CD4-positive, alpha-beta T cell treated with Interleukin-2 at 100 ng/mL for 4 hours (primary cell): ENCODE data around the gene PLCD1.

Experiments
- DNase-seq: peaks from one replicate; pipeline ENCODE4 v3.0.0-alpha.2; 2020; ENCODE audit warnings: low spot score

The PLCD1 gene

DNA sequence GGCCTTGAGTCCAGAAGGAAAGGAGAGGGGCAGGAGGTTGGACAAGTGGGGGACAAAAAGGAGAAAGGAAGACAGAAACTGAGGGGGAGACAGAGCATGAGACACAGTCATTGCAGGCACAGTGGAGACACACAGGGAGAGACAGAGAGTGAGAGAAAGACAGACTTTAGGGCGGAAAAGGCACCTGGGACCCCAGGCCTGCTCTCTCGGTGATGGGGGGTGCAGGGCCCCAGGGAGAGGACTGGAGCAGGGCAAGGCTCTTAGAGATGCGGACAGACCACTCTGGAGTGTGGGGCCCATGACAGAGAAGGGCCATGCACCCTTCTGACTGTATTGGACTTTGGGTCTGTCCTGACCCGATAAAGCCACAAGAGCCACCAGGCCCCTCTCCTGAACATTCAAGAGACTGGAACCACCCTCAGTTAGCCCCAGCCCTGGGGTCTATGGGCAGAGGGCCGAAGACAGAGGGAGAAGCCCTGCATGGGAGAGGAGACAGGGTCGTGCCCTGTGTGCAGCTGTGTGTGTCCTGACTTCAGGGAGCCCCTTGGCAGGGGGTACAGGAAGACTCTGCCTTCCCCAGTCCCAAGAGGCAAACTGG is 12.5 kb downstream of the PLCD1 start:
- no peak for DNase-seq

DNA sequence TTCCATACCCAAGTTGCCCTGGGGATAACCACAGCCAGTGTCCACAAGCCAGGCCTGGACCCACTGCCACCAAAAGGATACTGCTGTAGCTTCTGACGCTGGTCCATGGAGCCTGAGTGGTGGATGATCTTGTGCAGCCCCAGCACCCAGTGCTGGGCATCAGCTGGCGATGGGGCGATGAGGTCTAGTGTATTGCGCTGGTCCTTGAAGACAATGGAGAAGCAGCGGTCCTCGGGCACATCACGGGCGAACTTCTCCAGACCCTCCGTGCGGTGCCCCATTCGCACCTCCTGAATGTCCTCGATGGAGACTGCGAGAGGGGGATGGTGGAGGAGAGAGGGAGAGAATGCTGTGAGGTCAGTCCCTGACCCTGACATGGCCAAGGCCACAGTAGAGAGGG is 13.0 kb downstream of the PLCD1 start:
- no peak for DNase-seq

DNA sequence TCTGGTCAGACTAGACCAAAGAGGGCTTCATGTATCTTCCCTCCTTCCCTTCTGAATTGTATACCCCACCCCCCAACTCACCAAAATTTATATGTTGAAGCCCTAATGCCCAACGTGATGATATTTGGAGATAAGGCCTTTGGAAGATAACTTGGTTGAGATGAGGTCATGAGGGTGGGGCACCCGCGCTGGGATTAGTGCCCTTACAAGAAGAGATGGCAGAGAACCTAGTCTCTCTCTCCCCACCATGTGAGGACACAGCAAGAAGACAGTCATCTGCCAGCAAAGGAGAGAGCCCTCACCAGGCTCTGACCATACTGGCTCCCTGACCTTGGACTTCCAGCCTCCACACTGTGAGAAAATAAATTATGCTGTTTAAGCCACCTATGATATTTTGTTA is 13.5 kb downstream of the PLCD1 start:
- DNase-seq: no peak

DNA sequence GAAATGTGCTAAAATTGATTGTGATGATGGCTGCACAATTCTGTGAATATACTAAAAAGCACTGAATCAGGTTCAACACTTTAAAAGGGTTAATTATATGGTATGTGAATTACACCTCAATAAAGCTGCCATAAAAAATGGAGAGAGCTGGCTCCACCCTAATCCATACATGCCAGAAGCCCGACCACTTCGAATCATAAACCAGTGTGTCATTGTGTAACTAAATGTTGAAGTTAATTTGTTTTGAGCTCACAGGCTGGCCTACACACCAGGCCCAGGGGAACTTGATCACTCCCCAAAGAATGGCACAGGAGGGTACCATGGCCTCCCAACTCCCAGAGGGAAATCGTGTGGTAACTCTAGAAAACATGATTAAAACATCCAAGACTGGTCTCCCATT is 14.0 kb downstream of the PLCD1 start:
- no peak for DNase-seq

DNA sequence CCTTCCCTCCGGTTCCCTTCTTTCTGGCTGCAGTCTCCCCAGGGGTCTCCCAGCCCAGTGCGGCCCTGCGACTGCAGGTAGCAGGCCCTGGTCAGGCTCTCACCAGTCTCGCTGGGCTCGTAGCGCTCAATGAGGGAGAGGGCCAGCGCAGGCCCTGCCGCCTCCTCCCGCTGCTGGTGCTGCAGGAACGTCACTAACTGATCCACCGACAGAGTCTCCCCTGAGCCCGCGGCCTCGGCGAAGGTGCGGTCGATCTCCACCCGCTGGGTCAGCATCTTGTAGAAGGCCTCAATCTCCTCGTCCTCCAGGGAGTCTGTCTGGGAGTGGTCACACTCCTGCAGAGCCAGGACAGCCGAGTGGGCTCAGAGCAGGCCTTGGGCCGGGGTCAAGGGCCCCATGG is 18.3 kb downstream of the PLCD1 start:
- no peak for DNase-seq

DNA sequence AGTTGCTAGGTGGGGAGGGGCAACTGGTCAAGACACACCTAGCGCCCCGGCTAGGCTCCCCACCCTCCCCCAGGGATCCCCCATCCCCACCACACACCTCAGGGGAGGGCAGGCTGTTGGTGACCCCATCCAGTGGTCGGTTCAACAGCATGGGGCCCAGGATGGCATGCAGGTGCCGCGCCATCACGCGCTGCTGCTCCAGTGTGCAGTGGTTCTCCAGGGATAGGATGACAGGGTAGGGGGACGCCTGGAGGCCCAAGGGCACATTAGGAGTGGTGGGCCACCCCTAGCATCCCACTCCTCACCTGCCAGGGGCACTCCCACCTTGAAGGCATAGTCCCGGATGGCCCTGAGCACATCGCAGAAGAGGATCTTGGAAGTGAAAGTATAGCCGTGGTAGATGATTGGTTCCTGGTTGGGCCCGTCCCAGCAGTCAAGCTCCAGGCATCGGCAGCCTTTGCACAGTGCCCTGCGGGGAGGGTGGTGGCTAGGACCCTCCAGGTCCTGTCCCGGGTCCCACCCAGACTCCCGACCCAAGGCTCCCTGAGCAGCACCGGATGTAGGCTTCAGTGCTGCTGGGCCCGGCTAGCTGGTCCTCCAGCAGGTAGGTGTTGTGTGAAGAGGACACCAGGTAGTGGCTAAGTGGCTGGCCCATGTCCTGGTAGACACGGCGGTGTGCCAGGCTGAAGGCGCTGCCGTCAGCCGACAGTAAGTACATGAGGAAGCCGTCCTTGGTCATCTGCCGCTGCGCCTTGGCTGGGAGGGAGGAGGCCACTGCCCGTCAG is 19.4 kb downstream of the PLCD1 start:
- DNase-seq: no peak

DNA sequence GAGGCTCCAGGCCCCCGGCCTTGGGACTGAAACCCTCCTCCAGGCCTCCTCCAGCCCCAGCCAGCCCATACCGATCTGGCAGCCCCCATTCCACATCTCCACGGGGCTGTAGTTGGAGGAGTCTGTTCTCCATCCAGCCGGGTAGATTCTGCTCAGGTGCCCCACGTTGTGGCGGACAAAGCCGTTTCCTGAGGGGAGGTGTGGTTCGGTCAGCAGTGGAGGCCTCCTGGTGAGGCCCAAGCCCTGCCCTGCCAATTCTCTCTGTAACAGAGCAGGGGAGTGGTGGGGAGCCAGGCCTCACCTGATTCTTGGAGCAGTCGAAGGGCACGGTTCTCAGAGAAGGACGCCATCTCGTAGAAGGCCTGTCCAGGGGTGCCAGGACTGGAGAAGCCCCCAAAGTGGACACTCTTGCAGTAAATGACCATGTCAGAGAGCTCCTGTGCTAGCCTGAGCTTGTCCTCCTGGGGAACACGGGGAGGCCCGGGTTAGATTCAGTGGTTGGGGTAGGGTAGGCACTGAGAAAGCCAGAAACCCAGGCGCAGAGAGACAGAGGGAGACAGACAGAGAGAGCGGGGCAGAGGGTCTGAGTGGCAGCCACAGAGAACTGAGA is 20.4 kb downstream of the PLCD1 start:
- no peak for DNase-seq

DNA sequence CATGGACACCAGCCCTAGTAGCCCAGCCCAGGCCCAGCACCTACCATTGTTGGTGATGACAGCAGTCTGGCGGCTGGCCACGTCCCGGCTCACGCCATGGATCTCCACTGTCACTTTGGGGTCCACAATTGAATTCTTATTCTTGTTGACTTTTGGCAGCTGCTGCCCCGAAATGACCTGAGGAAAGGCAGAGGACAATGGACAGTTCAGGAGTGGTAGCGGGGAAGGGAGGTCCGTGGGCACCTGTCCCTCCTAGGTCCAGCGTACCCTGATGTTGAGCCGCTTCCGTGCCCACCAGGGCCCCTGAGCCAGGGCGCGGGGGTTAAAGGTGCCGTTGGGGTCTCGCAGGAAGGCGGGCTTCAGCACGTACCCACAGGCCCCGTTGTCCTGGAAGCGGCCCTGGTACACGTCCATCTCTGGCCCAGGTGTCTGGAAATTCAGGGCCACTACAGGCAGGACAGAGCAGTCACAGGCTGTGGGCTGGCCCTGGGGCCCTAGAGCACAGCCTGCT is 21.2 kb downstream of the PLCD1 start:
- DNase-seq: no peak

DNA sequence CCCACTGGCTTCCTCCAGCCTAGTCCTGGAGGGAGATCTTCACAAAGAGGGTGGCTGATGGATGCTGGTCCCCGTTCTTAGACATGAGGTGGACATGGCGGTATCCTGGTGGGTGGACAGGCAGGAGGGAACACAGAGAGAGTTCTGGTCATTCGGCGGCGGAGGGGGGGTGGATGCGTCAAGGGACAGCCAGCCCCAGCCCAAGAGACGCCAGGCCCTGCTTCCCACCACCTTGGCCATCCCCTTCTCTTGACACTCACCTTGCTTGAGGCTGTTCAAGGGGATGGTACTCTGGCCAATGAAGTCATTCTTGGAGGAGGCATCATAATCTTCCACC is 21.7 kb downstream of the PLCD1 start:
- no peak for DNase-seq

DNA sequence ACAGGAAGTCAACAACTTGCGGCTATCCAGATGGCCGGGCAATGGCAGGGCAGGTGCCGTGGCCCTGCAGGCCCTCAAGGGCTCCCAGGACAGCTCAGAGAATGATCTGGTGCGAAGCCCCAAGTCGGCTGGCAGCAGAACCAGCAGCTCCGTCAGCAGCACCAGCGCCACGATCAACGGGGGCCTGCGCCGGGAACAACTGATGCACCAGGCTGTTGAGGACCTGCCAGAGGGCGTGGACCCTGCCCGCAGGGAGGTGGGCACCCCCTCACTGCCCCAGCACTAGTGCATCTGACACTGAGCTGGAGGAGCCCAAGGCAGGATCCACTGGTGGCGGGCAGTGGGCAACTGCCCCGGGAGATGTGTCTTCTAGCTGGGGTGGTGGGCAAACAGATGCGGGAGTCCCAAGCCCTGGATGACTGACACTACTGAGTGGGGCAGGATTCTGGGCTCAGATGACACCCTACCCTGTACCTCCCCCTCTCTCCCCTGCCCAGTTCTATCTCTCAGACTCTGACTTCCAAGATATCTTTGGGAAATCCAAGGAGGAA is 22.9 kb downstream of the PLCD1 start:
- DNase-seq: no peak

DNA sequence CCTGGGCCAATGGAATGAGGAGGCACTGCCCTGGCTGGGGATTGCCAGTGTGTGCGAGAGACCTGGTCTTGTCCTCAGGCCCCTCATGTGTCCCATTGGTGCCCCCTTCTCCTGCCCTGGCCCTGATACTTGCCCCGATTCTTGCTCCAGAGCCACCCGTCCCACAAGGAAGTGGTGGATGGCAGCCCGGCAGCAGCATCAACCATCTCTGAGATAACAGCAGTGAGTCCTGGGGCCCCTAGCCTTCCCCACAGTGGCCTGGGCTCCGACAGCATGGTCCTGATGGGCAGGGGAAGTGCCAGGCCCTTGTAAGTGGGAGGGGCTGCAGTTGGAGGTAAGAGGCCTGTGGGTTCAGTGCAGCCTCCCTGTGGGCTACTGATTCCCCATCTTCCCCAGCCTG is 23.4 kb downstream of the PLCD1 start:
- DNase-seq: no peak

DNA sequence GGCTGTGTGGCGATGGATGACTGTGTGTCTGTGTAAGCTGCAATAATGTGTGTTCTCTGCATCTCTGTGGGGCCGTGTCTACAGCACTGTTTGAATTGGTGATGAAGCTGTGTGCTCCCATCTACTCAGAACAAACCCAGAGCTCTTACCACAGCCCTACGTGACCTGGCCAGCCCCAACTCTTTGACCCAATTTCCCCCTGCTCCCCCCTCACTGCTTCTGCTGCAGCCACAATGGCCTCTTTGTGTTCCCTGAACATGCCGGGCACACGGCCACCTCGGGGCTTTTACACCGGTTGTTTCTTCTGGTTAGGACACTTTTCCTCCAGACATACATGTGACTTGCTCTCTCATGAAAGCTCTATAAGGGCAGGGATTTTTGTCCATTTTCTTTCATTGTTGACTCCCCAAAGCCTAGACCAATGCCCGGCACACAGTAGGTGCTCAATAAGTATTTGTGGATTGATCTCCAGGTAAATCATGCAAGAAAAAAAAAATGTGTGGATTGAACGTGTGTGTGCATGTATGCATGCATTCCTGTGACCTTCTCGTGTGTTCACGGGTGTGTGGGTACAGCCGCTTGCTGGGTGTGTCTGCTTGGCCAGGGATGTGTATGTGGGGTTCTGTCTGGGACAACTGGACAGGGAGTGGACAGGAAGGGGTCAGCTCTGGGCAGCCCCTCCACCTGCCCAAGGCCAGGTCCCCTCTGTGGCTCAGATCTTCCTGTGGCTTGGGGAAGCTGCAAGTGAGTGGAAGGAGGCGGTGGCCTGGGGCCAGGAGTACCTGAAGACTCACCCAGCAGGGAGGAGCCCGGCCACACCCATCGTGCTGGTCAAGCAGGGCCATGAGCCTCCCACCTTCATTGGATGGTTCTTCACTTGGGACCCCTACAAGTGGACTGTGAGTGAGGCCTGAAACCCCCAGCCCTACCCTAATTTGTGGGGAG is 24.1 kb downstream of the PLCD1 start:
- no peak for DNase-seq

DNA sequence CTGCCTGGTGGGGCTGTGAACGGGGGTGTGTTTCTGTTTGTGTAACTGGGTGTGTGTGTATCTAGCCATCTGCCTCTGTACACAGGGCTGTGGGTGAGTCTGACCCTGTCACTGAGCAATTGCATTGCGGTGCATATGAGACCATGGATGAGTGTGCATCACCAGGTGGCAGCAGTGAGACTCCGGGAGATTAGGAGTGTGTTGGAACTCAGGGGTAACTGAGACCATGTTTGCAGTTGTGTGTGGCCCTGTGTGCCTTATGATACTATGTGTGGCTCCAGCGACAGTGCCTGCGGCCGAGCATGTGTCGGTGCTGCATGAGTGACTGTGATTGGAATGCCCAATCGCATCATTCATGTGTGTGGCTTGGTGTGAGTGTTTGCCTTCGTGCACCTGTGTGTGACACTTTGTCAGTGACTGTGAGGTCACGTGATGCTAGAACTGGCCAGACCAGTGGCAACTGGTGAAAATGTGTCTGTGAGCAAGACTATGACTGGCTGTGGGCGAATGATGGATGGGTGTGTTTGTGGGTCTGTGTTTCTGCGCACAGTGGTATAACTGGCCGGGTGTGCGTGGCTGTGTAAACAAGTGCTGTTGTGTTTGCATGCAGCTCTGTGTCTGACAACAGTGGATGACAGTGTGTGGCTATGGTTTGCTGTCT is 24.9 kb downstream of the PLCD1 start:
- peak; percentile 78 for DNase-seq

DNA sequence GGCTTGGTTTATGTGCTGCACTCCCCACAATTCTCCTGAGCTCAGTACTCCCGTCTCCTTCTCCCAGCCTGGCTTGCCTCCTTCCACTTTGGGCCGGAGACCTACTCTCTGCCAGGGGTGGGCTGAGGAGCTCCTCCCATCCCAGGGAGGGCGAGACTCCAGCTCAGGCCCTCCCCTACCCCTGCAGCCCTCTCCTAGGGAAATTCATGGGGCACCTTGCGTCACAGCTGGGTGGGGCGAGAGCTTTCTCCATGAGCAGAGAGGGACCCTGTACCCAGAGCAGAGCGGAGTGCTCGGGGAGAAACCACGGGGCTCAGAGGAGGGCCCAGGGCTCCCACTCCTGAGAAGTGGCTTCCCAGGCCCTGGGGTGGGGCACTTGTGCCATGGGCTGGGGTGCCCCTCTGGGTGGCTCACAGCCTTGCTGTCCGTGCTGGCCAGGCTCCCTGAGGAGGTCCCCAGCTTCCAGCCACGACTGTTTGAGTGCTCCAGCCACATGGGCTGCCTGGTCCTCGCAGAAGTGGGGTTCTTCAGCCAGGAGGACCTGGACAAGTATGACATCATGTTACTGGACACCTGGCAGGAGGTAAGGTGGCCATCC is 25.5 kb downstream of the PLCD1 start:
- no peak for DNase-seq

DNA sequence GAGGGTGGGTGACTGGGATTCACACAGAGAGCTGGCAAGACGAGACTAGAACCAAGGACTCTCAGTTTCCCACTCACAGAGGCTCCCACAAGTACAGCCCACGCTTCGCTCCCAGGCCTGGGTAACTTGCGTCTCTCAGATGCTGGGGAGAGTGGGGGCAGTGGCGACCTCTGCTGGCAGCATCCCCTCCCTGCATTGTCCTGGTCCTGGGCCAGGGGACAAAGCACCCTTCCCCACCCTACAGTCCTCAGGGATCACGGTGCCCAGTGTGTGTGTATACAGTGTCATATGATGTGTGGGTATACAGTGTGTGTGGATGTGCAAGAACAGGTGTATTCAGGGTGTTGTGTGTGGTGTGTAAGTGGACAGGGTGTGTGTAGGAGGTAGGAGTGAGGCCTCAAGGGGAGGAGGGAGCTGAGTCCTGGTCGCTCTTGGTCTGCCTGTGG is 26.0 kb downstream of the PLCD1 start:
- peak; percentile 67 for DNase-seq

DNA sequence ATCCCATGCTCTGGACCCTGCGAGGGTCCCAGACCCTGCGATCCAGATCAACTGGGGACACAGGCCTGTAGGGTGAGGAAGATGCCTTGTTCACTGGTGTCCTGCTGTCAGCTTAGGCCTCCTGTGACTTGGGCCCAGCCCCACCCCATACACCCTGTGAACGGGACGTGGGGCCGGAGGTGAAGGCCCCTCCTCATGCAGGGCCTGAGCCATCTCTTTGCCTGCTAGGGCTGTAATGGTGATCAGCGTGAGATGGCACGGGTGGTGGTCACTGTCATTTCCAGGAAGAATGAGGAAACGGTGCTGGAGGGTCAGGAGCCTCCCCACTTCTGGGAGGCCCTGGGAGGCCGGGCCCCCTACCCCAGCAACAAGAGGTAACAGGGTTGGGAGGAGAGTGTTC is 26.5 kb downstream of the PLCD1 start:
- no peak for DNase-seq

DNA sequence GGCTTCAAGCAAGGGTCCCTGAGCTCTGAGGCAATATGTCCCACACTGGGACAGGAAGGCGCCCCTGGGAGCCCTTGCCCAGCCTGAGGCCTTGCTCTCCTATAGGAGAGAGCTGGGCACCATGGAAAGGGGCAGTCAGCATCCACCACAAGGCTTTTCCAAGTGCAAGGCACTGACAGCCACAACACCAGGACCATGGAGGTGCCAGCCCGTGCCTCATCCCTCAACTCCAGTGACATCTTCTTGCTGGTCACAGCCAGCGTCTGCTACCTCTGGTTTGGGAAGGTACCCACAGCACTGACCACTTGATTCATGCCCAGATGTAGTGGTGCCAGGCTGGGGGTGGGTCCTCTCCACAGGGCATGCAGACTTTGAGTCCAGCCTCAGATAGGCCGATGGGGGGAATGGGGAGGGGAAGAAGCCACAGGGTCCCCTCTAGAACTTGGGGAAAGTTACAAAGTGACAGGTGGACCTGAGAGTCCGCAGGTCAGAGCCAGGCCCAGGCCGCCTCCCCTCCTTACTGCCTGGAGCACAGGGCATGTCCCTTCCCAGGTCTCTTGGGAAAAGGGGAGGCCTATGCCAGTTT is 27.1 kb downstream of the PLCD1 start:
- no peak for DNase-seq

DNA sequence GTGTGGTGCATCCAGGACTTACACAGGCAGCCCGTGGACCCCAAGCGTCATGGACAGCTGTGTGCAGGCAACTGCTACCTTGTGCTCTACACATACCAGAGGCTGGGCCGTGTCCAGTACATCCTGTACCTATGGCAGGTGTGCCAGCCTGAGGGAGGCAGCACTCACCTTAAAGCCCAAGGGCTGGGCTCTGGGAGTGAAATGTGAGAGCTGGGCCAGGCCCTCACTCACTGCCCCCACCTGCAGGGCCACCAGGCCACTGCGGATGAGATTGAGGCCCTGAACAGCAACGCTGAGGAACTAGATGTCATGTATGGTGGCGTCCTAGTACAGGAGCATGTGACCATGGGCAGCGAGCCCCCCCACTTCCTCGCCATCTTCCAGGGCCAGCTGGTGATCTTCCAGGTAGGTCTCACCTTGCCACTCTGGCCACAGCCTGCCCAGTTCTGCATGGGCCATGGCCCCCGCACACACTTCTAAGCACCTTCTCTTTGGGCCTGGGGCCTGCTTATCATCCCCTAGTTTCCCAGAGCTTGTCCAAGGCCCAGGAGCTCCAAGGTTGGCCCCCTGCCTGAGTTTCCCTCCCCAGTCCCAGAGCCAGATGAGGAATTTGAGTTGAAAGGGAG is 27.9 kb downstream of the PLCD1 start:
- no peak for DNase-seq

DNA sequence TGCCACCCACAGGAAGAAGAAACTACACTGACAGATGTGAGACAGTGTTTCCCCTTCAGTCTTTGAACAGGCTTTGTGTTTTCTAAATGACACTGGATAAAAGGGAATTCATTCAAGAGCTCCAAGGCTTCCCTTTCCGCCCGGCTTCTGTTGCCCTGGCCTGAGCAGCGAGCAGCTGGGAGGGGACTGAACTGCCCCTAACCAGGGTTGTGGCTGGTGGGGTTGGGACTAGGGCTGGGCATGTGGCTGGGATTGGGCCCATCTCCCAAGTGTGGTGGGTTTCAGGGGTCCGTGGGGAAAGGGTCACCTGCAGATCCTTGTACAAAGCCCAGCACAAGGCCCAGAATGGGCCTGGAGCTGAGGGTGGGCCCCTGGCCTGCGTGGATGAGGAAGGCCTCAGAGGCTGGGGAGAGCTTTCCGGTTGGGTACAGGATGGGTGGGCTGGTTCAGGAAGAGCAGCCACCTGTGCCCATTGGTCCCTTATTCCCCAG is 28.4 kb downstream of the PLCD1 start:
- no peak for DNase-seq
